ENCODE data around the gene IMMP1L.

IMMP1L gene

DNA sequence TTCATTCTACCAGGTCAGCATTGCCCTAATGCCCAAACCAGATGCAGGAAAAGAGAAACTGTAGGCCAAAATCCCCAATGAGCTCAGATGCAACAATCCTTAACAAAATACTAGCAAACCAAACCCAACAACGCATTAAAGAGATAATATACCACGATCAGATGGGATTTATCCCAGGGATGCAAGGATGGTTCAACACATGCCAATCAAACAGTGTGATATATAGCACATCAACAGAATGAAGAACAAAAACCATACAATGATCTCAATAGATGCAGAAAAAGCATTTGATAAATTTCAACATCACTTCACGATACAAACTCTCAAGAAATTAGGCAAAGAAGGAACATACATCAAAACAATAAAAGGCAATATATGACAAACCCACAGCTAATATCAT is 45.0 kb downstream of the IMMP1L start:
- DNase-seq: no peak

DNA sequence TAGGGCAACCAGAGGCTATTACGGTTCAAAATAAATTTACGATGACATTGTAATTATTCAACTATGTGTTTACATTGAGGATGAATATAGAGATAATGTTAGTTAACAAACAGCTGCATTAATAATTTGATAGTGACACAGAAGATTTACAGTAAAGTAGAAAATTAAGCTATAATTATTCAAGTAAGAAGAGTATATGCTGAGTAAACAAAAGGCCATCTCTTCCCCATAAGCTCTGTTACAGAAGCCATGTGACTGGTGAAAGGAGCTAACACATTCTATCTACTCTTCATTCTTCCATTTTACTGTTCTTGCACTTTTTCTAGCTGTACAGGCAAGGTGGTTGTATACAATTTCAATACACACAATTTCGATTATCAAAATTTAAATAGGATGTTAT is 54.2 kb downstream of the IMMP1L start:
- DNase-seq: no peak

GRCh38 chr11:31450841-31451240 is 58.6 kb downstream of the IMMP1L start:
- no peak for DNase-seq

DNA sequence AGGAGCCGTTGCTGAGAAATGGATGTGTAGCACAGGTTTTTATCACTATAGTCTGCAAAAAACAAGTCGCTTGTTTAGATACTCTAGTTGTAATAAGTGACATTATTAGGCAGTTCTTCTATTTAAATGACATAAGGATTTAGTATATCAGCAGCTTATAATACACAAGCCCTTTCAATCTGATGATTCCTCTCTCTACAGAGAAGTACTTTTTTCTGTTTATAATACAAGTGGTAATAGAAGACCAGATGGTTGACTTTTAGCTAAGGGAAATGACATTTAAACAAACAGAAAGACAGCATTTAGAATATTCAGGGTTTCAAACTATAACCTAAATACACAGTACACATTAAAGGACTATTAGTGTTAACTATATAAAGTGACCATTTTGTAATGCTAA is 60.4 kb downstream of the IMMP1L start:
- DNase-seq: no peak

DNA sequence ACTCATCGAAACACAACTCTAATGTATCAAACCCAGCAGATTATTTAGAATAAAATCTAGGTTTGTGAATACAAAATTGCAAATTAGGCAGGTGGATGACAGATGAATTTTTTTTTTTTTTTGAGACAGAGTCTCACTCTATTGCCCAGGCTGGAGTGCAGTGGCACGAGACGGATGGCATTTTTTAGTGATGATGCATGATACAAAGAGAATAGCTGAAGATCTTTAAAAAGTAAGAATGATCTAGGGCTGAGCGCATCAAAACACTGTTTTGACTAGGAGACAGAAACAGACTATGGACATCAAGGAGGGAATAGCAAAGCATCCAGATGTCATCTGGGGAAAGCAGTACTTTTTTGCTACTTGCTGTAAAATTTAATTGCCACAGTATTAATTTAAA is 63.8 kb downstream of the IMMP1L start:
- DNase-seq: no peak

DNA sequence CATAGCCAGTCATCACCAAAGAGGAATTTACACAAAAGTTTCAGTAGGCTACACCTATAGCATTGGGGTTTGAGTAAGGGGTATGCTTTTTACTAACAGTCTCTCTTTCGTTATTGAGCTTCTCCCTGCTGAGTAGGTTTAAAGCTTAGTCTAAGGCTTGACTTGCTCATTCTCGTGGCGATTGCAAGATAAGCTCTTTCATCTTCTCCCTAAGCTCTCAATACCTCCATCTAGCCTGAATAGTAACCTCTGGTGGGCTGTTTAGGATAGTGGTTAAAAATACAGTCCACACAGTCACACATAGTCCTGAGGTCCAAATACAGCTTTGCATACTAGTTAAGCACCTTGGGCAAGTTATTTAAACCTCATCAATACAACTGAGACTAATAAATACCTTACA is 65.6 kb downstream of the IMMP1L start:
- DNase-seq: no peak

DNA sequence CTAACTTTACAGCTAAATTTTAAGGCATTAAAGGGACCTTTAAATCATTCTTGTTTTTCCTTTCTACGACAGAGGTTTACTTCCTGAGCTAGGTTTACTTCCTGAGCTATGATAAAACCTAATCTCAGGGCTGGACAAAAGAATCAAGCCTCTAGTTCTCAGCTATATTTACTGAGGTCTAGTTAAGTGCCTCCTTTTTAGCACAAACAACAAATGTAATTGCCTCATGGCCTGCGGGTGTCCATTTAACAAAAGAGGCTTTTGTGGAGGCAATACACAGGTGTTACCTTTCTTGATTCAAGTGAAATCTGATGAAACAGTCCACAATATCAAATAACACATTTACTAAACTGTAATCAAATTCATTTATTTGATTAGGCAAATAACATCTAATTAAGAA is 67.3 kb downstream of the IMMP1L start:
- no peak for DNase-seq

DNA sequence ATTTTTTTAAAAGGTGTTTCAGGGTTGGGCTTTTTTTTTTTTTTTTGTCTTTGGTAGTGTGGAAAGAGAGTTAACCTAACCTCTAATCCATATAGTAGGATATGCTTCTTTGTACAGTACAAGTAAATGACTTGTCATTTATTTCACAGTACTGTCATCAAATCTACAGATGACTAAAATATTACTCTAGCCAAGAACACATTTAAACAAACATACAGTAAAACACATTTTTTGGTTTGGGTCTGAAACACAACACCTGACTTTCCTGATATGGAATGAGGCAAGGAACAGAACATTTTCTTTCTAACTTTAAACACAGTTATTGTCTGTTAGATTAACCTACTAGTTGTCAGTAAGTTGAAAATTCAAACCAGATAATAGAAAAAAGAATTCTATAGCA is 68.1 kb downstream of the IMMP1L start:
- DNase-seq: no peak

DNA sequence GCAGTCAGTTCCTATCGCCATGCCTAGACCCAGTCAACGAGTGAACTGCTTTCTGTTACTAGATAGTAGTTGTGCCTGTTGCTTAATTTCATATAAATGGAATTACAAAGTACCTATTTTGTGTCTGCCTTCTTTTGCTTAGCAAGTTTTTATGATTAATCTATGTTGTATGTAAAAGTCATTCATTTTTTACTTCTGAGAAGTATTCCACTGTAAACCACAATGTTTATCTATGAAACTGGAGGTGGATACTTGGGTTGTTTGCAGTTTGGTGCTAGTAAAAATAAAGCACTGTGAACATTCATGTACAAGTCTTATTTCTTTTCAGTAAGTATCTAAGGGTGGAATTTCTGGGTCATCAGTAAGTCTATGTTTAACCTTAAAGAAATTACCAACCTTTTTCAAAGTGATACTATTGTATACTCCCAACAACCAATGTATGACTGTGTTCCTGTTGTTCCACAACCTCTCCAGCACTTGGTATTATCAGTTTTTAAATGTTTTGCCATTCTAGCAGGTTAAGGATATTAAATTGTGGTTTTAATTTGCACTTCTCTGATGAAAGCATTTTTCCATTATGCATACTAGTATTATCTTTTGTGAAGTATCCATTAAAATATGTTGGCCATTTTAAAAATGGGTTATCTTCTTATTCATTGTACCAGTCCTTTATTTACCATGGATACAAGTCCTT is 71.5 kb downstream of the IMMP1L start:
- DNase-seq: no peak

DNA sequence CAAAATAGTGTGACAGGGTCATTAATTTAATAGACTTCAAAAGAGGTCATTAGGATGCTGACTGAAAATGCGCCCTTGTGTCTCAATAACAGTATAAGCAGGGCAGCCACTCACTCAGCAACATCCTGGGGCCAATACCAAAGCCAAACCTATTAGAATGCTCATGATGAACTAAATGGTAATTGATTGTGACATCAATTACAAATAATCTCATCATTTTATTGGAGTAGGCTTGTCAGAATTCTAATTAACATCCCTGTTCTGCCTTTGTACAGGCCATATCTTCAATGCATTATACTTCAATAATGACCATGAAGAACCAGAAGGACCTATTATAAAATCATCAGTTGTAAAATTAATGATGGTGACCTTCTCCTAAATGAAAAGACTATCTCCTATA is 75.6 kb downstream of the IMMP1L start:
- DNase-seq: no peak

GRCh38 chr11:31424652-31425051 is 84.8 kb downstream of the IMMP1L start:
- no peak for DNase-seq

- no peak for DNase-seq
These were observed 86.7 kb downstream of the IMMP1L start for GRCh38 chr11:31422703-31423102.

- DNase-seq: no peak
These were observed 87.6 kb downstream of the IMMP1L start for GRCh38 chr11:31421820-31422219.

GRCh38 chr11:31419669-31420068 is 89.8 kb downstream of the IMMP1L start:
- DNase-seq: no peak

- DNase-seq: peak; percentile 7
These were observed 90.3 kb downstream of the IMMP1L start for GRCh38 chr11:31419138-31419537.

- DNase-seq: no peak
These were observed 91.6 kb downstream of the IMMP1L start for GRCh38 chr11:31417816-31418215.

DNA sequence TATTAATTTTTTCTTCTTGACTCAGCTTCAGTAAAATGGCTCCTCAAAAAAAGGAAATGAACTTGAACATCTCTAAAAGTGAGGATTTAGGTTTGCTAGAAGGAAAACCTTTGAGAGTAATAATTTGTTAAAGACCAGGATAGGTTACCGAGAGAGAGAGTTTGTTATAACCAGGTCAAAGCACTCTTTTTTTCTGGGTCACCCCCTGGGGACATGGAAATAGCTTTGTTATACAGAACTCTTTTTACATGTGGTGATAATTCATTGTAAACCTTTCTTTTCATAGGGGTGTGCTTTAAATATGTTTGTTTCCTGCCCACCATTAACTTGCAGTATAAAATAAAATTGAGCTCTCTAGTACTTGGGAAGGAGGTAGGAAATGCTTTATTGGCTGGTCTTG is 92.1 kb downstream of the IMMP1L start:
- DNase-seq: no peak

DNA sequence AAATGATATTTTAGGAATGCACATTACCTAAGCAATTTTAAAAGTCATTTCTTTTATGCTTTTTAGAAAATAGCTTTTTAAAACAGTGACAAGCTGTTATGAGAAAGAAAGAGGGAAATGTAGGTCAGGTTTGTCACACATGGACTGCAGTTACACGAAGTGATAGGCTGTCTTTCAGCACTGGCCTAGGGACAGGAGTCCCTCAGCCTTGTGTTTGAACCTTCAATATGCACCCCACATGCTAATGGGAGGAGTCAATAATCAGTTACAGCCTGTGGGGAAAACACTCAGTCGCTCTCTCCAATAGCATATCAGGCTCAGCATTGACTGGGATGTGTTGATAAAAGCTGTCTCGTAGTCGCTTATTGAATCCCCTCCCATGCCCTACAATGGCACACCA is 94.0 kb downstream of the IMMP1L start:
- DNase-seq: no peak

DNA sequence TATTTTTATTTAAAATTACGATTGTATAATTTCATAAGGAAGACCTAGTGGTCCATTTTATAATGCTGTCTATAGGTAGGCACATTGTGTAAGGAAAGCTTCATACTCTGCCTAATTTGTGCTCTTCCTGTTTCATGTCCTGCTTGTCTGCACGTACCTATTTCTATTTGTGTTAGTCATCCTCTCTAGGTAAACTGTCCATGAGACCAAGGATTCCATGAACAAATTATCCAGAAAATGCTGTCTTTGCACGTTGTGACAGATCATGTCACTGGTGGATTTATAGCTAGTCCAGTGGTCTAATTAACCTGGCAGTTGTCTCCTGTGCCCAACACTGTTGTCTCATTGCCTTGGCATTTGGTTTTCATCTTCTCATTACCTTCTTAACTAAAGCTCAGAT is 95.1 kb downstream of the IMMP1L start:
- DNase-seq: no peak

DNA sequence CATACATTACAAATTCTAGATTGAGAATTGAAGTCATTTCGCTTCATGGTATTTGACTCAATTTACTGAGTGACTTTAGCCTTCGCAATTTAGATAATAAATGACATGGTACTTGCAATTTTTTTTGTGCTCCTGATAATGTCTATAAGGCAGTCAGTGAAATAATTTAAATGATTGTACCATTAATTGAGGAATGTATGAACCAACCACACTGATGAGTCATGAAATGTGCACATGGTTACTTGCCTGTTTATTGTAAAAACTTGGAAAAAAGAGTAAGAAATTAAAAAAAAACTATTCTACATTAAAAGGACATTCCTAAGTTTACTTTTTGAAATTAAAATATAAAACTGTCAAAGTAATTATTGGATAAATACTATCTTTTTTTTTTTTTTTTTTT is 96.5 kb downstream of the IMMP1L start:
- DNase-seq: no peak

DNA sequence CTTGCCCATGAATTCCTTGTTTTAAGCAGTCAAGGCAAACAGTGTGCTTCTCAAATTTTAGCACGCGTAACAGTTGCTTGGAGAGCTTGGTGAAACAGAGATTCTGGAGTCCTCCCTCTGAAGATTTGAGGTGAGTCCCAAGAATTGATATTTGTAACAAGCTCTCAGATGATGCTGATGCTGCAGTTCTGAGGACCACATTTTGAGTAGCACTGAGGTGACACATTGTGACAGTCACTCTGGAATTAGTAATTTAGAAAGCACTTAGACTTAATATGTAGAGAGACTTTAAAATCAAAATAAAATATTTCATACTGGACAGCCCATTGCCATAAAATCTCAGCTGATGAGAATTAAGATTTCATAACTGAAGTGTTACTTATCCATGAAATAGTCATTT is 101.2 kb downstream of the IMMP1L start:
- DNase-seq: no peak

DNA sequence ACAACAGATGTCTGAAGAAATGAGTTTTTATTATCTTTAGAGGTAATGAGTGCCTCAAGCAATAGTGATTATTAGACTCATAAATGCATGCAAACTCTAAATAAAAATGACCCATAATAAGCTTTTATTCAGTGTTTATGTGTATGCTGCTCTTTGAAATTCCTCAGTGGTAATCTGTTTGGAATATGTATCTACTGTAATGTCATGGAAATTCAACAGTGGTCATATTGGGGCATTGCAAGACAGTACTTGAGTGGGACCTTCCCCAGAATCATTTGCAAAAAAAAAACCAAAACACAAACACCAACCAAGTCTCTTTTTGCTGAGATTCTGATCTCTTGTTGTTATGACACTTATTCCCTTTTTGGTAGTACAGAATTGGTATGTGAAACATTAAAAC is 104.8 kb downstream of the IMMP1L start:
- no peak for DNase-seq

DNA sequence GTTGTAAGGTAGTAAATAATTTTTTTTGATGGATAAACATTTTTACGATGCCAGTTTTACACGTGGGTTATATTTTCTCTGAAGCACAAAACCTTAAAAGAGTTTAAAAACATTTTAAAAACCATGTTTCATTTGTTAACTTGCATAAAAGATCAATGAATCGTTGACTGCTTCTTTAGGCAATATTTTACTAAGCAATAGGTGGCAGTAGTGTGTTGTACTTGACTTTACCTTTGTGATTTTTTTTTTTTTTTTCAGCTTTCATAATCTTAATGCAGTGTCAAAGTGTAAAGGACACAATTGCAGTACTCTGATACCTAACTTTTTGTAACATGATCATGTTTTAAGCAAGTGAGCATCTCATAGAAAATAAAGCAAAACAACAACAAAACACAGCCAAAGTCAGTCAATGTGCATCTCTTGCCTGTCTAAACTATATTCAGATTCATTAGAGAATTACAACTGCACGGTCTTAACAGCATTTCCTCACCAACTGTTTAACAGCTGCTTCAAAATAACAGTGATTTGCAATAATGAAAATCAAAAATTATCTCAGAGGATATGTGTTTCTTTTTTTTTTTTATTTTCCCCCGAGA is 112.1 kb downstream of the IMMP1L start:
- DNase-seq: peak; percentile 72

GRCh38 chr11:31387379-31387778 is 122.0 kb downstream of the IMMP1L start:
- no peak for DNase-seq

DNA sequence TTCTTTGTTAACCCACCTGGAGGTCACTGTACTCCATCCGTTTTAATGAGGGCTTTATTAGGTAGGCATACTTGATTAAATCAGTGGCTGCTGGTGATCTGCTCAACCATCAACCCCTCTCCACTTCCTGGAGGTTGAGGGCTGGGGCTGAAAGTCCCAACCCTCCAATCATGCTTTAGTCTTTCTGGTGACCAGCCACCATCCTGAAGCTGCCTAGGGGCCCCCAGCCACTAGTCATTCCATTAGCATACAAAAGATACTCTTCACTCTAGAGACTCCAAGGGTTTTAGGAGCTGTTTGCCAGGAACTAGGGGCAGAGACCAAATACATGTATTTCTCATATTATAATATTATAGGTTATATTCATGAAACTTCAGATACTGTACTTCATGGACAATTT is 126.3 kb downstream of the IMMP1L start:
- no peak for DNase-seq

Measured in hematopoietic multipotent progenitor cell treated with erythropoietin and hydrocortisone succinate and interleukin-3 and kit ligand, for 6 days (in vitro differentiated cells).